GM18951 (cell line): ENCODE data around the gene AGAP1.

Experiments used
- POLR2A ChIP-seq: IDR thresholded peaks from 4 replicates; pipeline ENCODE4 v1.6.1; 2011; ENCODE audit warnings: mild to moderate bottlenecking; ENCODE audit not compliant: insufficient read length, insufficient read depth; ENCODE audit errors: extremely low read depth
- in situ Hi-C: fragments of 300-500 bp; cut with MboI; formaldehyde crosslinking; loops from one replicate; pipeline ENCODE4 v1.12.0; 2022; ENCODE audit warnings: low sequenced_read_pairs, mixed read lengths, inconsistent platforms; ENCODE audit not compliant: unreplicated experiment

The AGAP1 gene

DNA sequence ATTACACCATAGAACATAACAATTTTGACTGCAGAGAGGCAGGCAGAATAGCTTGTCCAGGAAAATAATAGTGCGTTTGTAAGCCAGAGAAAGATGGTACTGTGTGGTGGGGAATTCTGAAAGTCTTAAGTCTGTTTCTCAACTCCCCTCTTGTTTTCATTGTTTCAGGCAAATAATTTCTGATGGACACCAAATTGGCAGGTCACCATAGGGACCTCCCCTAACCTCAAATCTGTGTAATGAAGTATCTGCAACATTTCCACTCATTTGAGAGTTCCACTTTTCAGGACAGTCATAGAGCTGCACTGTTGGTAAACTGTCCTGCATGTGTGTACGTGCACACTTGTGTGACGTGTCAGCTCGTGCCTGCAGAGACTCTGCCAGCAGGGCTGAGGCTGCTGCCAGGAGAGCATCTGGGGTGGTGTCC is 195.6 kb downstream of the AGAP1 start:
- no peak for TF ChIP-seq POLR2A
- in situ Hi-C loops: no loop called here

DNA sequence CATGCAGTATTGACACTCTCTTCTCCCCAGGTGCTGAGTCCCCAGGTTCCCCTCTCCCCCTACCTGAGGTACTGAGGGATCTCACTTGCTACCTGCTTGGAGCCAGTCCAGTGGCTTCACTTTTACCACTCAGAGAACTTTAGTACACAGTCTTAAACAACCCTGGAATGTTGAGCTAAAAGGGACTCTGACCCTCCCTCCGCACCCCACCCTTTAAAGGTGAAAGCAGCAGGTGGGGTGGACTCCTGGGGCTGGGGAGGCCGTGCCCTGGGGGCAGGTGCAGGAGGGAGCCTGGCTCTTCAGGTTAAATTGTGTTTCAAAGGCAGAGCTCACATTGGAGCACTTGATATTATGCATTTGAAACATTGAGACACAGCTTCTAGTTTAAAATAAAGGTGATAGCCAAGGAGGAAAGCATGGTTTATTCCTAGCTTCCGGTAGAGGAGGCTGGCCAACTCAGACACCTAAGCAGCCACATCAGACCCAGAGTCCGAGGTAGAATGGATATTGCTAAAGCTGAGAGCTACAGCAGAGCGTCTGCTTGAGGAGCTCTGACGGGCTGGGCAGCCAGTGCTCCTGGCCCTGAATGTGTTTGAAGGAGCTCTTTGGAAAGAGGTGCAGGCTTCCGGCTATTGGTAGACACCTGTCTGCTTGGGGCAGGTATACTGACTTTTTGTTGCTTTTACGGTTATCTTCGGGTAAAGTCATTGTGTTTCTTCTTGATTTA is 196.4 kb downstream of the AGAP1 start:
- in situ Hi-C loops: no loop called here
- TF ChIP-seq POLR2A: no peak

DNA sequence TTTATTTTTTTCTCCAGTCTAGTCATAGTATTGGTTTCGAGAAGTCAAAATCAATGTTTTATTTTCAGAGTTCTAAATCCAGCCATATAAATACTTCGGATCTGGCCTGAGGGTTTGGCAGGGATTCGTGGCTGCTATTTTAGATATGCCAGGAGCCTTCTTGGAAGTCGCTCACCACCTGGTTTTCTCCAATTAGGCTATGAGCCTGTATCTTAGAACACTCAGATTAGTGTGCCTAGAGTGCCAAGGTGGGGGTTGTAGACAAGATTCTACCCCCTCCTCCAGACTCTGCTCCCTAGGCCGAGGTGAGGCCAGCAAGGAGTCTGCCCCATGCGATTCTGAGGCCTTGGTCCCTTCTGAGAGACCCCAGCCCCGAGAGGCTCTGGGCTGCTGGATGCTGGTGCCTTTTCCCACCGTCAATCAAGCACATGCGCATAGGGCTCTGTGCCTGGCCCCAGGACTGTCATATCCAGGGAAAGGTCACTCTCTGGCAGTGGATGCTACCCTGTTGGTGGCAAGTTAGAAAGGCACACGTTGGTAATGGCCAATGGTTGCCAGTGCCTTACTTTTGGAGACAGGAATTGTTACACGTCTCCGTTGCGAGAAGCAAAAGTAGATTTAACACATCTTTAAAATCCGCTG is 197.1 kb downstream of the AGAP1 start:
- in situ Hi-C loops: no loop called here
- no peak for TF ChIP-seq POLR2A

DNA sequence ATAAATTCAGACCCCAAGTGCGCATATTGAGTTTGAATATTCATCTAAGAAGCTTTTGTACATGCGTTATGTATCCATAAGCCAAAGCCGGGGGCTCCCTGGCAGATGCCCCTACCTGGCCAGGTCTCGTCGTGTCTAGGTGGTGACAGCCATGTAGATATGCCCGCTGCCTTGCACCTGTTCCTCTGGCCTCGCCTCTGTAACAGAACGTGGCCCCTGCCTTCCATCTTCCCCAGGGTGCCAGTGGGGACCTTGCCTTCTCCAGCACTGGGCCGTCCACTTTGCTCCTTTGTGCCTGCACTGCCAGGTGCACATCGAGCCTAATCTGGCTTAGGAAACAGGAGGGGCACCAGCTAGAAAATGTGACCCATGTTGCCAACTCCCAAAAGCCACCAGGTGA is 198.2 kb downstream of the AGAP1 start:
- in situ Hi-C loops: no loop called here

DNA sequence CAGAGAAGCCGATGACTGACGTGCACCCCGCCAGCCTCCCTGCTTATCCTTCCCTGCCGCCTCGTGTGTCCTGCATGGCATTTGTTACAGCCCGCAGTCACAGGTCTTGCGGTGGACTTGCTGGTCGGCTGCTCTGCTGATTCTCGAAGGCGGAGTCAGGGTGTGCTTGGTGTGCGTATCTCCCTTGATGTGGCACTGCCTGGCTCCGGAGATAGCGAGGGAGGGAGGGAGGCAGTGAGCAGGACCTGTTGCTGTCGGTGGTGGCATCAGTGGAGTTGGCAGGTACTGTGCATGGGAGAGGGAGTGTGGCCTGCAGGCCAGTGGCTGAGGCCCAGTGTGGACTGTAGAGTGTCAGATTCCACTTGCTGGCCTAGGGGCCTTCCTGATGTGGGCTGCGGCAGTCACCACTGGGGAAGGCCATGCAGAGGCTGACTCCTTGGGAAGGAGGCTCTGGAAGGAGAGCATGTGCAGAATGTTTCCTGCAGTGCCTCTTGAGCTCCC is 198.9 kb downstream of the AGAP1 start:
- TF ChIP-seq POLR2A: no peak
- in situ Hi-C loops: no loop called here

More for the DNA sequence above, 198.2 kb downstream of the AGAP1 start:
- TF ChIP-seq POLR2A: no peak

DNA sequence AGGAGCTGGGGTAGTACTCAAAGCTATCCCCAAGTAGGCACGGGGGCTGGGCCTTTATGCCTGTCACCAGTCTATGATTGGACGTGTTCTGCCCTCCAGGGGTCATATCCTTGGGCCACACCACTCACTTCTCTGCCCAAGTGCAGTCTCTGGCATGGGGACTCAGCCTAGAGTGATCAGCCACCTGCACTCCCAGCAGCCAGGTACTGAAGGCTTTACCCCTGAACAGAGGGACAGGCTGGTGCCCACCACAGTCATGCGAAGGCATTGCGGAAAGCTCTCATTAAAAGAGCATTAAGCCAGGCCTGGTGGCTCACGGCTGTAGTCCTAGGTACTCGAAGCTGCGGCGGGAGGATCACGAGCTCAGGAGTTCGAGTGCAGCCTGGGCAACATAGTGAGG is 199.4 kb downstream of the AGAP1 start:
- in situ Hi-C loops: no loop called here

DNA sequence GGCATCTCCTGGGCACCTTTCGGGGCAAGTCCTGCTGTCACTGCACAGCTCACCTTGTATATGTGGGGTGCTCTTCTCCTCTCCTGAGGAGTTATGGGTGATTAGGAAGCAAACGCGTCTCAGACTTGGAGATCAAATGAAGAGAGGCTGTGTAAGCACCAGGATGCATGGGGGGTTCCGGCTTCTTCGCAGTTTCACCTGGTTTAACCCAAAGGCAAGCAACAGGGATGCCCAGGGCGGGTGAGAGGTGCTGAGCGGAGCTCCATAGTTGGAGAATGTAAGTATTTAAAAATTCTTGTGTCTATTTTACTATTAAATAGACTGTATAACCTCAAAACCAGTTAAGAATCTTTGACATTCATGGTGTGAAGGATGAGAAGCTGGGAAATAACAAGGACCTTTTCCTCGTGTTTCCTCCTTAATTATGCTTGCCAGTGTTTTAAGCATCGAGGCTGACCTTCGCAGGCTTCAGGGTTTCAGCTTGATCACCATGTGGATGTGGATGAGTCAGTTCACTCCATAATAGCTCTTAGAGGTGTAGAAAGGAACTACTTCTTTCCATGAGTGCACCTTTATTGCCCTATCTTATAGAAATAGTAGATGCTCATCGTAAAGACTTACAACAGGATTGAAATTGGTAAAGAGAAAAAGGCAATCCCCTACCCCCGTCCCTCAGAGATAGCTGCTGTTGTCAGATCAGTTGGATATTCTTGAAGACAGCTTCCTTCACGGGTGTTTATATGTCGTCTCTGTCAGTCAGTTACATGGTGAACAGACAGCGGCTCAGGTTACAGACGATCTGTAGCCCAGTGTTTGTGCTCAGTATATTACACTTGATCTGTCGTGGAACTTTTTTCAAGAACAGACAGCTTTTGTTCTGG is 201.1 kb downstream of the AGAP1 start:
- no peak for TF ChIP-seq POLR2A
- in situ Hi-C loops: no loop called here

More for the DNA sequence above, 199.4 kb downstream of the AGAP1 start:
- TF ChIP-seq POLR2A: no peak

DNA sequence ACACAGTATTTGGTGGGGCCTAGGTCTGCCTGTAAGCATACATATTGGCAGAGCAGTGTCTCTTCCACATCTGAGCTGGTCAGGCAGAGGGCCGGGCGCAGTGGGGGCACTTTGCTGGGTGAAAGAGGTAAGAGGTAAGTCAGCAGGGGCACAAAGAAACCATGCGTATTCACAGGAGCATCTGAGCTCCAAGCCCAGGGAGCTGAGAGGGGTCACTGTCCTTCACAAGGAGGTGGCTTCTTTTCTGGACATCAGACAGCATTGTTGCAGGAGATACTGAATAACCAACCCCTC is 201.7 kb downstream of the AGAP1 start:
- in situ Hi-C loops: no loop called here

DNA sequence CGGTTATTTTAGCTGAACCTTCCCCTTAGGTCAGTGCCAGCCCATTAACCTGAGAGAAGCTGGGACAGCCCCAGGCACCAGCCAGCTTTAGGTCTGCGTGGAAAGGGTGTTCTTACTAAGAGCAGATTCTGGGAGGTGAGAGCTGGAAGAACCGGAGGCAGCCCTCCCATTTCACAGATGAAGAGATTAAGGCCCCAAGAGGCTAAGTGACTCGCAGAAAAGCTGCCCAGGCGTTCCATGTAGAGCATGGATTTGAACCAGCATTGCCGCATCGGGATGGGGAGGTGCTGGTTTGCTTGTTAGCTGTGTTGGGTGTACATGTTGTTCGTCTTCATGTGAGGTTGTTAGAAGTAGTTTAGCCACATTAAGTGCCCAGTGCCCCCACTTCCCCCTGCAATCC is 203.2 kb downstream of the AGAP1 start:
- in situ Hi-C loops: no loop called here
- no peak for TF ChIP-seq POLR2A

More for the DNA sequence above, 201.7 kb downstream of the AGAP1 start:
- TF ChIP-seq POLR2A: no peak

DNA sequence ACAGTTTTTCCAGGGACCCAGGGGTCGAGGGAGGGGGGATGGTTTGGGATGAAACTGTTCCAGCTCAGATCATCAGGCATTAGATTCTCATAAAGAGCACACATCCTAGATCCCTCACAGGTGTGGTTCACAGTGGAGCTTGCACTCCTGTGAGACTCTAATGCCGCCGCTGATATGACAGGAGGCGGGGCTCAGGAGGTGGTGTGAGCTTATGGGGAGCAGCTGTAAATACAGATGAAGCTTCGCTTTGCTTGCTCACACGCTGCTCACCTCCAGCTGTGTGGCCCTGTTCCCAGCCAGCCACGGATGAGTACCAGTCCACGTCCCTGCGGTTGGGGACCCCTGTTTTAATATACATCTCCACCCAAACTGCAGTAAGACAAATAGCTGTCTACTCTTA is 204.2 kb downstream of the AGAP1 start:
- TF ChIP-seq POLR2A: no peak
- in situ Hi-C loops: no loop called here

DNA sequence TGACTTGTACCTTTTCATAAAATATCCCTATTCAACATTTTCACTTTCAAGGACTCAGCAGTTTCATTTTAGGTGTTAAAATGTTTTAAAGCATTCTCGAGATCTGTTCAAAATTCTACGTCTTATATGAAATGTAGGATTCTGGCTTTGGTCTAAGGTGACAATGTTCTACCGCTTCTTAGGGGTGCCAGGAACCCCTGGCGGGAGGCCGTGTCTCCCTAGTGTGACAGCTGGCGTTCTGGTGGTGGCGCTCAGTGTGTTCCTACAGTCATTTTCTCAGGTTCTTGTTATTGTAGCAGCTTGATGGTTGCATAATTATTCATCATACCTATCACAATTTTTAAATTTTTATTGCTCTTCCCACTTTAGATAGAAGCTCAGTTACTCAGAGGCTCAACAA is 204.6 kb downstream of the AGAP1 start:
- no peak for TF ChIP-seq POLR2A
- in situ Hi-C loops: no loop called here

DNA sequence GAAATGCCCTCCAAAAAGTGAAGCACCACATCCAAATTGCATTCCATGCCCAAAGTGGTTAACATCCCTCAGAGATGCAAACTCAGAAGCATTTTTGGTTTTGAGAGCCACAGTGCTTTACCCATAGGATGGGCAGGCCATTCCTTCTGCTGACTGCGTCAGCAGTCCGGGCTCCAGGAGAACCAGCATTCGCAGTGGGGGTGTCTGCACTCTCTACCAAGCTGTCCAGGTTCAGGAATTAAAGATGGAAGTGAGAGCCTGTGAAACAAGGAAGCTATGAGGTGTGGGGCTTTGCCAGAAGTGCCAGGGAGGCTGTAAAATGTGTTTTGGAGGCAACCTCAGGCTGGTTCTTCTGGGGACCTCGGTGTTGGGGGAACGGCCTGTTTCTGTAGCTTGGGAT is 205.7 kb downstream of the AGAP1 start:
- no peak for TF ChIP-seq POLR2A
- in situ Hi-C loops: no loop called here

DNA sequence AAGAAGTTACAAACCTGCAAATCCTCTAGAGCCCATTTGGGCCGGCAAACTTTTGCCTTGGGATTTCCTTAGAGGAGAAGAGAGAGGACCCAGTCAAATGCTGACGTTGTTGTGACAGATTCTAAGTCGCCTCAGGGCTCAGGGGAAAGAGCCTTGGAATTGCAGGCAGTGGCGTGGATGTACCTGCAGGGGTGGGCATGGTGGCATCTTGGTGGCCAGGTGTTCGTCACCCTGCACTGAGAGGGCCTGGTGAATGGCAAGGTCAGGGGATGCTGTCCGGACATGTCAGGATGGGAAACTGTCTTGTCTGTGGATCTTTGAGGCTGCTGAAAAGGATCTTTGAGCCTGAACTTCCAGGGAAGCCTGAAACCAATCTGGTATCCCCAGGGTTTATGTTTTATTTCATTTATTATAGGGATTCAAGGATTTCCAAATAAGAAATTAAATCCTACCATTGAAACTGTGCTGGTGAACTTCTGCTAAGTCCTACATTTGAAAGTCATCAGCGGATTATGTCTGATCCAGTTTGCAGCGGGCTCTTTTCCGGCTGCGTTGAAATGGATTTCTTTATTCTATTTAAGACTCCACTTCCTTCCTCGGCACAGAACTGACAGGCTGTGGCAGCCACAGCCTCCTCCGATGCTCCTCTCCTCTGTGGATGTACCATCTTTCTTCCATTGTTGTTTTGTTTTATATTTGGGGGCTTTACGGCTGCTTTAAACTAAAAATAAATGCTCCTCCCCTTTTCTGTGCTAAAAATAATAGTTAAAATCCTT is 207.6 kb downstream of the AGAP1 start:
- no peak for TF ChIP-seq POLR2A
- in situ Hi-C loops: no loop called here

DNA sequence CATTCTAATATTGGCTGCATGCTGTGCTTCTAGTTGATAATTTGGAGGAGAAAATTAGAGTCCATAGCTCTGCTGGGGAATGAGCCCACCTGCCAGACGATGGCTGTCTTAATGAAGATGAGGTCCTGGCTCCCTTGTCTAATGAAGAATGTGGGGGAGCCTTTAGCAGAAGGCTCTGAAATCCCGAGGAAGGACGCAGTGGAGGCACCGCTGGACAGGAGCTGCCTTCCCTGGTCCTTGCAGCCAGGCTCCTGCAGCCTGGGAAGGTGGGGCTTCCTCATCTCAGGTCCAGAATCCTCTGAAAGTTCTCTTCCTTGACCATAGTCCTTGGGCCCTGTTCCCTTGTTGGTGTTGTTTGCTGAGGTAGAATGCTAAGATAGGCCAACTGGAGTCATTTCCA is 208.3 kb downstream of the AGAP1 start:
- in situ Hi-C loops: no loop called here
- no peak for TF ChIP-seq POLR2A
